ENCODE measurements around the gene ZNF423.

GRCh38 chr16:49493836-49494235 lies 362.1 kb downstream of the ZNF423 start:
- TF ChIP-seq EZH2phosphoT487 (IDR thresholded peaks at IDR 0.05; ENCODE audit: insufficient read depth, low read depth) (no peak), EZH2 (IDR thresholded peaks at IDR 0.05; ENCODE audit: insufficient read depth, poor library complexity, severe bottlenecking) (no peak)

Data from GM23248 (cell line).